Esophagus mucosa (tissue), 1 donor: ENCODE measurements around the gene CLDN20. TPM values are rescaled to one million over a fixed set of nuclear protein-coding genes. Genes with fewer than 3 reads are reported as not detected.
A peak's percentile ranks its signal among the peaks of the same experiment; 100 is the strongest.
"Not testable (repeated sequence)": the region's sequence is repeated elsewhere in the genome, so short reads cannot be mapped to it uniquely, and the experiment has no call there.

Experiments
- ATAC-seq: fragments of 200-7000 bp; cut with Tn5 transposase; one replicate; pipeline ENCODE4 v1.9.1; 2020
- total RNA-seq: library from RNA; stranded (reverse); gene quantifications from one replicate; pipeline ENCODE4 v1.2.4, GENCODE V29; 2023
- donor health status: DM: yes; HTN: yes; CAD: no.

Gene CLDN20, protein sequence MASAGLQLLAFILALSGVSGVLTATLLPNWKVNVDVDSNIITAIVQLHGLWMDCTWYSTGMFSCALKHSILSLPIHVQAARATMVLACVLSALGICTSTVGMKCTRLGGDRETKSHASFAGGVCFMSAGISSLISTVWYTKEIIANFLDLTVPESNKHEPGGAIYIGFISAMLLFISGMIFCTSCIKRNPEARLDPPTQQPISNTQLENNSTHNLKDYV
- total RNA-seq = not detected

DNA sequence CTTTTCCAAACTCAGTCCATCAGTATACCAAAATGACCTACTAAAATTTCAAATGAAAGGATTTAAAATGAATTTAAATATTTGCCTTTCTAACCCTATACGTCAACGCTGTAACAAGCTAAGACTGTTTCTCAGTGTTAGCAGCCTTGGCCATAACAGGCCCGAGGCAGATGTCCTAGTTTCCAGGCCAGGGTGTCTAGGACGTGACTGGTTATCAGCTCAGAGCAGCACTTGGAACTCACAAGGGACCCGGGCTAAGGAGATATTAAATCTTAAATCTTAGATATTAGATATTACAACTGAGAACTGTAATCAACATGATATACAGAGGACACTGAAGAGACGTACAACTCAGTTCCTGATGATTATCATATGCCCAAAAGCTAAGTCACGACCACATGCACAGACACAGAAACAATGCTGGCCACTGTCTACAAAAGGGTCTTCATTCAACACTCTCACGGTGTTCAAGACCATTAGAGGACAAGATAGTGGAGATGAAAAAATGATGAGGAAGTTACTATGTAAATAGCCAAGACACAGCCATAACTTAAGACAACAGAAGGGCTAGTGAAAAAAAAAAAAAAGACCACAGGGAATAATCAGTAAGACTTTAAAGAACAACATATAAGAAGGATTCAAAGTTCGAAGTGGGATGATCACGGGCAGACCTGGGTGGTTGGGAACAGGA is at the start of gene CLDN20:
Gene CLDN20, plus strand, starts transcription at position 641 of the 691 bp plus-strand sequence. CDS start 11,707 bp downstream, outside the sequence.
- ATAC-seq = no peak

GRCh38 chr6:155215906-155216305 is 47.9 kb upstream of the CLDN20 start:
- no peak for ATAC-seq

- no peak for ATAC-seq
Measured at GRCh38 chr6:155216312-155217046, 47.3 kb upstream of the CLDN20 start.

DNA sequence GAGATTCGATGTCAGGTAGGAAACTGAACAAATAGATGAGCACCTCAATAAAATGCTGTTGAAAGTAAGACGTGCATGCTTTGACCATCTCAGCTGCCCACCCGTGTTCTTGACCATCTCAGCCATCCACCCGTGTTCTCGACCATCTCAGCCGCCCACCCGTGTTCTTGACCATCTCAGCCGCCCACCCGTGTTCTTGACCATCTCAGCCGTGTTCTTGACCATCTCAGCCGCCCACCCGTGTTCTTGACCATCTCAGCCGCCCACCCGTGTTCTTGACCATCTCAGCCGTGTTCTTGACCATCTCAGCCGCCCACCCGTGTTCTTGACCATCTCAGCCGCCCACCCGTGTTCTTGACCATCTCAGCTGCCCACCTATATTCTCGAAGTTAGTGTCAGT is 45.1 kb upstream of the CLDN20 start:
- not testable (repeated sequence) for ATAC-seq

GRCh38 chr6:155219299-155219698 is 44.5 kb upstream of the CLDN20 start:
- no peak for ATAC-seq

GRCh38 chr6:155219858-155220301 is 43.9 kb upstream of the CLDN20 start:
- no peak for ATAC-seq

DNA sequence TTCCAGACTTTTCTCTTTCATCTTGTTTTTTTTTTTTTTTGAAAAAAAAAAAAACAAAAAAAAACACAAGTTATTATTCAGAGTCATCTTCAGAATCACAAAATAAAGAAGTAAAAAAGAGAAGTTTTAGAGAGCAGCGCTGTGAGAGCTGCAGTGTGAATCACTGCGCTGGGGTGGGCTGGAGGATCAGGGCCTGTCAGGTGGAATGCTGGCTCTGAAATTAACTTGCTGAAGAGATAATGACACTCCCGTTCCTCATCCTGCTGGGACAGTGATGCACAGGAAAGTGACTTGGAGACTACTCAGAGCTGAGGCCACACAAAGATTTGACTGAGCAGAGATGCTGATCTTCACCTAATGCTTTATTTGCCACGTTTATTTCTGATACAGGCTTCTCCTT is 42.7 kb upstream of the CLDN20 start:
- no peak for ATAC-seq

DNA sequence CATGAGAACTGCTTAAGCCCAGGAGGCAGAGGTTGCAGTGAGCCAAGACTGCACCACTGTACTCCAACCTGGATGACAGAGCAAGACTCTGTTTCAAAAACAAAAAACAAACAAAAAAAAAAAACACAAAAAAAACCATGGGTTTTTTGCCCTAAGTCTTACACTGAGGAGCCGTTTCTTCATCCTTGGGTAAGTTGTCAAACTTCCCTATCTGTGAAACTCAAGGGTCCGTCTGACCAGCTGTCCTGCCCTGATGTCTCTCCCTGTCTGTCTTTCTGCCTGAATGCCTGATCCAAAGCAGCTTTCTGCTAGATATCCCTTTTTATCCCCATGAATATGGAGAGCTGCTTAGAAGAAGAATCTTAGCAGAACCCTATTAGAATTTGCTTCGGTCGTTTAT is 41.3 kb upstream of the CLDN20 start:
- no peak for ATAC-seq

GRCh38 chr6:155223646-155224451 is 40.0 kb upstream of the CLDN20 start:
- ATAC-seq = peak; percentile 79

GRCh38 chr6:155224618-155225017 is 39.2 kb upstream of the CLDN20 start:
- ATAC-seq = no peak

DNA sequence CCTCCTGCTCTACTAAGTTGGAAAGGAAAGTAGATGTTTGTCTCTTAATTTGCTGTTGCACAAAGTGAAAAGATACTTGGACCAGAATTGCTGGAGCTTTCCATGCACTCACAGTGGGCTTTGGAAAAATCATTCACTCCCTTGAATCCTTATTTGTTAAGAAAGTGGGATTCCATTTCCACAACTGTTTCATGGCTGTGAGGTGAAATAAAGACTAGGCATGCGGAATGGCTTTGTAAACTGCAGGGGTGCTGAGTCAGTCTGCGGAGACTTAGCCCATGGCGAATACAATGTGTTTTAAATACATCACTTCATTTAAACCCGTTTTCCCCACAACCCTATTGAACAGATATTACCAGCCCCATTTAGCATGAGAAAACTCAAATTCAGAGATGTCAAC is 36.8 kb upstream of the CLDN20 start:
- ATAC-seq = no peak

- no peak for ATAC-seq
Measured at GRCh38 chr6:155228546-155229166, 35.2 kb upstream of the CLDN20 start.

DNA sequence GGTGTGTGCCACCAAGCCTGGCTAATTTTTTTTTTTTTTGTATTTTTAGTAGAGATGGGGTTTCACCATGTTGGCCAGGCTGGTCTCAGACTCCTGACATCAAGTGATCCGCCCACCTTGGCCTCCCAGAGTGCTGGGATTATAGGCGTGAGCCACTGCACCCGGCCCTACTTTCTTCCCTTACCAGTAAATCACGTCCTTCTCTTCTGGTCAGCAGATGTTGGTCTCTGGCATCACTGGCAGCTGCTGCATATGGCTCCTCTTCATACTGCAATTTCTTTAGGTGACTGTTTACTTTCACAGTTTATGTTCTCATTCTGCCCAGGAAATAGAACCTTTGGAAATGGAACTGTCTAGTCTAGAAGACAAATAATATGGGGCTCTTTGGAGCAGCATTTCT is 32.8 kb upstream of the CLDN20 start:
- not testable (repeated sequence) for ATAC-seq

- no peak for ATAC-seq
Measured at GRCh38 chr6:155232848-155233247, 31.0 kb upstream of the CLDN20 start.

DNA sequence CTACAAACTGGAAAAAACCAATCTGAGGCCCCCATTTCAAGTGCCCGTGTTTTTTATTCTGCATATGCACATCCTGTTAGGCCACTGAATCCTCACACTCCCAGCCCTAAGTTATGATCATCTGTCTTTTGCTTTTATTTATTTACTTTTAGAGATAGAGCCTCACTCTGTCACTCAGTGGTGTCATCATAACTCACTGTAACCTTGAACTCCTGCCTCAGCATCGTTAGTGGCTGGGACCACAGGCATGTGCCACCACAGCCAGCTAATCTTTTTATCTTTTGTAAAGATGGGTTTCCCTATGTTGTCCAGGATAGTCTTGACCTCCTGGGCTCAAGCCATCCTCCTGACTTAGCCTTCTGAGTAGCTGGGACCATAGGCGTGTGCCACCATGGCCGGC is 29.6 kb upstream of the CLDN20 start:
- no peak for ATAC-seq

- ATAC-seq = no peak
Measured at GRCh38 chr6:155234687-155235086, 29.1 kb upstream of the CLDN20 start.

DNA sequence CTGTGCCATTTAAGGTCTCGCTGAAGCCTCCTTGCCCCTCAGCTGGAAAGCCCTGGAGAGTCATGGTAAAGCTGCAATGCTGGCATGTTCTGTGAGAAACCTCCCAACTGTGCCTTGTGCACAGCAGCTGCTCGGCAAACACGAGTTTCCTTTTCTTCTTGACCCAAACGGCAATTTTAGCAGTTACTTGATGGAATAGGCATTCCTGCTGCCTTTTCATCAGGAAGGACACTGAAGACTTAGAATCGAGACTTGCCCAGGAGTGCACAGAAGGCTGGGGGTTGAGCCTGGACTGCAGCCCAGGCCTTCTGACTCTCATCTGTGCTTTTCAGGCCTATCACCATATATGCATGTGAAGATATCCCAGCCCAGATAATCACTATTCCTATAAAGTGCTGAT is 28.7 kb upstream of the CLDN20 start:
- ATAC-seq = no peak

DNA sequence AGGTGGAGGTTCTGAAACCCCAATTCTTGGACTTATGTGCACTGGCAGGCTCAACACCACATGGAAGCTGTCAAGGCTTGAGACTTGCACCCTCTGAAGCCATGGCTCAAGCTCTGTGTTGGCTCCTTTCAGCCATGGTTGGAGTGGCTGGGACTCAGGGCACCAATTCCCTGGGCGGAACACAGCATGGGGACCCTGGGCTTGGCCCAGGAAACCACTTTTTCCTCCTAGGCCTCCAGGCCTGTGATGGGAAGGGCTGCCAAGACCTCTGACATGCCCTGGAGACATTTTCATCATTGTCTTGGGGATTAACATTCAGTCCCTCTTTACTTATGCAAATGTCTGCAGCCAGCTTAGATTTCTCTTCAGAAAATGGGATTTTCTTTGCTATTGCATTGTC is 26.2 kb upstream of the CLDN20 start:
- ATAC-seq = no peak

GRCh38 chr6:155240905-155241600 is 22.8 kb upstream of the CLDN20 start:
- peak; percentile 15 for ATAC-seq

DNA sequence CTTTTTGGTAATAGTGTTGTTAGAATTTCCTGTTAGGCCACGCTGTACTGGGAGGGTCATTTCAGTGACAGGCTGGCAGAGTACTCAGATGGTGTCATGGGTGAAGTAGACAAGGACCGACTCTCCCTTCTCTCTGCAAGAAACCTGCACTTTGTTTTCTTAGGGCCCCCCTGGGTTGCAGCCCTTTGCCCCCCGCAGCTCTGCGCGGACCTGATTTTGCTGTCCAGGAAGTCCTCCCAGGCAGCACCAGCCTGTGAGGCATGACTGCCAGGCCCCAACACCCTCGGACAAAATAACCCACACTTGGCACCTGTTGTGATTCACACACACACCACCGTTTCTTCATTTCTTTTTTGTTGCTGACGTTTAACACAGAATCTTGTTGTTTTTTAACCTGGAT is 21.8 kb upstream of the CLDN20 start:
- no peak for ATAC-seq

DNA sequence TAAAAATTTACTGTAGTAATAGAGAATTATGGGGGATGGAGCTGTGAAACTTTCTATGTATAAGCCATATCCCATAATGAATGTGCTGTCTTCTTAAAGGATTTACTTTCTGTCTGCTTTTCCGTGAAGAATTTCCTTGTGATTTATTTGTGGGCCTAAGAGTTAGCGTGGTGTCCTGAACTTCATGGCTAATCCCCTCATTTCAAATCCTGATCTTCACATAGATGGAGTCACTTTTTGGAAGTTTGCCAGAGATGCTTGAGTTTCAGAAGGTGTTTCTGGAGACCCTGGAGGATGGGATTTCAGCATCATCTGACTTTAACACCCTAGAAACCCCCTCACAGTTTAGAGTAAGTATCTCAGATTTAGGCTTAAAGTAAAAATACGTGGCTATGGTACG is 19.4 kb upstream of the CLDN20 start:
- no peak for ATAC-seq

DNA sequence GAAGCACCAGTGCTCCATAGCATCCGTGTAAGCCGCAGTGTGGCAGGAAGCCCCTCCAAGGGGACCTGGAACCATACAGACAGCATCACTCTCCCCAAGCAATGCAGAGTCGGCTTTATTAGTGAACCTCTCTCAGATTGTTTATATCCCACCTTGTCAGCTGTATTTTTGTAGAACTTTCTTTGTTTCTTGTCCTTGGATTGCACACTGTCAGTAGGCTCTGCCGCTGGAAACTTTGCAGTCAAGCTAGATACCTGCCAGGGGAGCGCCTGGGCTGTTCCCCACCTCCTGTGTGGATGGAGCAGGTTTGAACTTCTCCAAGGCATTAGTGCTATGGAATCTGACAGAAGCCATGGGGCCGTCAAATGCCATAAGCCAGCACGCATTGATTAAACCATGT is 18.6 kb upstream of the CLDN20 start:
- no peak for ATAC-seq
